Esophagus muscularis mucosa (tissue), 4 donors: ENCODE measurements around the gene DEPDC5. TPM values are rescaled to one million over a fixed set of nuclear protein-coding genes. Genes with fewer than 3 reads are reported as not detected.
"Not testable (repeated sequence)": the region's sequence is repeated elsewhere in the genome, so short reads cannot be mapped to it uniquely, and the experiment has no call there.

Experiments used
- DNase-seq: peaks from one replicate; pipeline ENCODE4 v3.0.0-alpha.2; 2017; ENCODE audit errors: extremely low spot score
- H3K27ac ChIP-seq, 4 donors: fragments of 200-600 bp; sonication (generic); replicated peaks in 1 of 4; 1 replicate in 3 of 4; 2 replicates in 1 of 4; pipeline ENCODE4 v1.5.1; 2016 to 2019; ENCODE audit warnings: mild to moderate bottlenecking in 1 of 4
- H3K27me3 ChIP-seq, 4 donors: fragments of 200-600 bp; sonication (generic); one replicate each; pipeline versions ENCODE4 v1.5.1 to v1.6.0; 2016 to 2019
- H3K36me3 ChIP-seq, 4 donors: fragments of 200-600 bp; sonication (generic); one replicate each; pipeline ENCODE4 v1.5.1; 2016 to 2019
- H3K4me1 ChIP-seq, 4 donors: fragments of 200-600 bp; sonication (generic); one replicate each; pipeline ENCODE4 v1.5.1; 2016 to 2019
- H3K4me3 ChIP-seq, 4 donors: fragments of 200-600 bp; sonication (generic); 1 replicate in 2 of 4; 2 replicates in 2 of 4; pipeline ENCODE4 v1.5.1; 2016 to 2019; ENCODE audit warnings: mild to moderate bottlenecking in 4 of 4, moderate library complexity in 1 of 4
- H3K9me3 ChIP-seq, 4 donors: fragments of 200-600 bp; sonication (generic); 1 replicate in 3 of 4; 2 replicates in 1 of 4; pipeline ENCODE4 v1.5.1; 2016 to 2019
- EP300 ChIP-seq: sonication (generic); formaldehyde crosslinking; IDR thresholded peaks from one replicate; pipeline ENCODE4 v1.6.1; 2017; ENCODE audit warnings: antibody characterized with exemption
- POLR2A ChIP-seq: fragments of 450-650 bp; IDR thresholded peaks from one replicate; pipeline ENCODE4 v1.6.1; 2017; ENCODE audit warnings: antibody characterized with exemption, moderate library complexity, mild to moderate bottlenecking, low read depth
- POLR2AphosphoS5 ChIP-seq, 2 donors: sonication (generic); formaldehyde crosslinking; IDR thresholded peaks; one replicate each; pipeline ENCODE4 v1.6.1; 2017; ENCODE audit warnings: antibody characterized with exemption in 2 of 2
- WGBS: methylation state at CpG from one replicate; pipeline ENCODE4 v1.1.5; 2018; 5-methylcytosine and 5-hydroxymethylcytosine counted together
- intact Hi-C: fragments of 100-400 bp; cut with DNase I; formaldehyde crosslinking; loops from one replicate; pipeline ENCODE4 v1.15.1; 2023
- total RNA-seq, 4 donors: library from RNA; depleted of rRNA; stranded (reverse); fragments of >200 nt; gene quantifications; one replicate each; pipeline versions ENCODE4 v1.1.0 to v1.2.1, GENCODE V29; 2016
- TF ChIP-seq, protein P1 (sequence below), 3 experiments: fragments of 200-600 bp in 2 of 3; fragments of 450-650 bp in 1 of 3; sonication (generic) in 2 of 3; IDR thresholded peaks; one replicate each; pipeline ENCODE4 v1.5.1; 2017 to 2019; ENCODE audit warnings: antibody characterized with exemption in 3 of 3, mild to moderate bottlenecking in 2 of 3, moderate library complexity in 1 of 3

Gene DEPDC5
- total RNA-seq, 4 donors from 2014 or later, result 7.3 to 15.8 (median 12.6) TPM

- H3K4me1 ChIP-seq, result peaks cover 13 to 26% (median 16%) of the 10 kb centered on the region in 4 donors
- no peak overlapping the region for H3K4me3 ChIP-seq
- DNase-seq, result no peak
- no peaks in the 10 kb centered on the region for H3K9me3 ChIP-seq
- WGBS, result 89% methylated on average over 5 of the region's 5 CpGs
- intact Hi-C loops, result no loop called here
- peaks cover 4 to 38% (median 25%) of the 10 kb centered on the region in 4 donors for H3K36me3 ChIP-seq
- TF ChIP-seq POLR2A, result no peak
- no peak for TF ChIP-seq POLR2AphosphoS5 (IDR thresholded peaks at IDR 0.05)
- TF ChIP-seq, protein P1, sequence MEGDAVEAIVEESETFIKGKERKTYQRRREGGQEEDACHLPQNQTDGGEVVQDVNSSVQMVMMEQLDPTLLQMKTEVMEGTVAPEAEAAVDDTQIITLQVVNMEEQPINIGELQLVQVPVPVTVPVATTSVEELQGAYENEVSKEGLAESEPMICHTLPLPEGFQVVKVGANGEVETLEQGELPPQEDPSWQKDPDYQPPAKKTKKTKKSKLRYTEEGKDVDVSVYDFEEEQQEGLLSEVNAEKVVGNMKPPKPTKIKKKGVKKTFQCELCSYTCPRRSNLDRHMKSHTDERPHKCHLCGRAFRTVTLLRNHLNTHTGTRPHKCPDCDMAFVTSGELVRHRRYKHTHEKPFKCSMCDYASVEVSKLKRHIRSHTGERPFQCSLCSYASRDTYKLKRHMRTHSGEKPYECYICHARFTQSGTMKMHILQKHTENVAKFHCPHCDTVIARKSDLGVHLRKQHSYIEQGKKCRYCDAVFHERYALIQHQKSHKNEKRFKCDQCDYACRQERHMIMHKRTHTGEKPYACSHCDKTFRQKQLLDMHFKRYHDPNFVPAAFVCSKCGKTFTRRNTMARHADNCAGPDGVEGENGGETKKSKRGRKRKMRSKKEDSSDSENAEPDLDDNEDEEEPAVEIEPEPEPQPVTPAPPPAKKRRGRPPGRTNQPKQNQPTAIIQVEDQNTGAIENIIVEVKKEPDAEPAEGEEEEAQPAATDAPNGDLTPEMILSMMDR (IDR thresholded peaks at IDR 0.05), result no peak
- TF ChIP-seq EP300, result no peak
- H3K27me3 ChIP-seq, result no peaks in the 10 kb centered on the region
- H3K27ac ChIP-seq, result no peak overlapping the region
Observed at GRCh38 chr22:31737932-31738331, 15.9 kb upstream of the DEPDC5 start.

GRCh38 chr22:31738566-31738965 is 15.3 kb upstream of the DEPDC5 start:
- WGBS, result 64% methylated on average over 2 of the region's 2 CpGs
- no peak overlapping the region for H3K27ac ChIP-seq
- H3K36me3 ChIP-seq, result peaks cover 4 to 38% (median 25%) of the 10 kb centered on the region in 4 donors
- DNase-seq, result no peak
- H3K4me1 ChIP-seq, result peaks cover 13 to 26% (median 16%) of the 10 kb centered on the region in 4 donors
- H3K9me3 ChIP-seq, result no peaks in the 10 kb centered on the region
- no peak overlapping the region for H3K4me3 ChIP-seq
- H3K27me3 ChIP-seq, result no peaks in the 10 kb centered on the region
- TF ChIP-seq, protein P1 (IDR thresholded peaks at IDR 0.05), result no peak
- TF ChIP-seq EP300 (no peak), POLR2AphosphoS5 (IDR thresholded peaks at IDR 0.05) (no peak), POLR2A (no peak)
- intact Hi-C loops, result no loop called here

GRCh38 chr22:31739795-31740201 is 14.0 kb upstream of the DEPDC5 start:
- Histone ChIP-seq H3K4me3 (no peak overlapping the region), H3K27me3 (no peaks in the 10 kb centered on the region), H3K9me3 (no peaks in the 10 kb centered on the region), H3K4me1 (peaks cover 13 to 23% (median 16%) of the 10 kb centered on the region in 4 donors), H3K27ac (peak overlapping the region in 2 of 4 donors; percentile 19 to 29), H3K36me3 (peaks cover 4 to 34% (median 19%) of the 10 kb centered on the region in 4 donors)
- DNase-seq, result no peak
- intact Hi-C loops, result no loop called here
- no peak for TF ChIP-seq EP300
- TF ChIP-seq POLR2AphosphoS5 (IDR thresholded peaks at IDR 0.05), result no peak
- TF ChIP-seq POLR2A, result no peak
- TF ChIP-seq, protein P1 (IDR thresholded peaks at IDR 0.05), result no peak
- 49% methylated on average over 2 of the region's 2 CpGs for WGBS

DNA sequence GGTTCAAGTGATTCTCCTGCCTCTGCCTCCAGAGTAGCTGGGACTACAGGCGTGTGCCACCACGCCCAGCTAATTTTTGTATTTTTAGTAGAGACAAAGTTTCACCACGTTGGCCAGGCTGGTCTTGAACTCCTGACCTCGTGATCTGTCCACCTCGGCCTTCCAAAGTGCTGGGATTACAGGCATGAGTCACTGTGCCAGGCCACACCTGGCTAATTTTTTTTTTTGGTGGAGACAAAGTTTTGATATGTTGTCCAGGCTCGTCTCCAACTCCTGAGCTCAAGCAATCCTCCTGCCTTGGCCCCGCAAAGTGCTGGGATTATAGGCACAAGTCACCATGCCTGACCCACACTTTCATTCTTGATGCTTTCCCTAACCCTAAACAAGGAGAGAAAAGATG is 13.5 kb upstream of the DEPDC5 start:
- Histone ChIP-seq H3K36me3 (peaks cover 4 to 37% (median 17%) of the 10 kb centered on the region in 4 donors), H3K4me1 (peaks cover 13 to 23% (median 16%) of the 10 kb centered on the region in 4 donors), H3K27ac (peak overlapping the region in 2 of 4 donors; percentile 19 to 29)
- DNase-seq, H3K27me3 ChIP-seq, intact Hi-C loops, H3K4me3 ChIP-seq, H3K9me3 ChIP-seq: not testable (repeated sequence)
- 87% methylated on average over 7 of the region's 7 CpGs for WGBS

- intact Hi-C loops, result no loop called here
- no peak for DNase-seq
- Histone ChIP-seq H3K27ac (no peak overlapping the region), H3K36me3 (peaks cover 4 to 37% (median 19%) of the 10 kb centered on the region in 4 donors), H3K9me3 (no peaks in the 10 kb centered on the region), H3K4me1 (peaks cover 13 to 25% (median 16%) of the 10 kb centered on the region in 4 donors), H3K4me3 (no peak overlapping the region), H3K27me3 (no peaks in the 10 kb centered on the region)
- TF ChIP-seq POLR2A (no peak), EP300 (no peak), POLR2AphosphoS5 (IDR thresholded peaks at IDR 0.05) (no peak)
- TF ChIP-seq, protein P1 (IDR thresholded peaks at IDR 0.05), result no peak
- 81% methylated on average over 3 of the region's 3 CpGs for WGBS
Observed at GRCh38 chr22:31742115-31742514, 11.7 kb upstream of the DEPDC5 start.
